ENCODE results near the gene CFB.

DNA sequence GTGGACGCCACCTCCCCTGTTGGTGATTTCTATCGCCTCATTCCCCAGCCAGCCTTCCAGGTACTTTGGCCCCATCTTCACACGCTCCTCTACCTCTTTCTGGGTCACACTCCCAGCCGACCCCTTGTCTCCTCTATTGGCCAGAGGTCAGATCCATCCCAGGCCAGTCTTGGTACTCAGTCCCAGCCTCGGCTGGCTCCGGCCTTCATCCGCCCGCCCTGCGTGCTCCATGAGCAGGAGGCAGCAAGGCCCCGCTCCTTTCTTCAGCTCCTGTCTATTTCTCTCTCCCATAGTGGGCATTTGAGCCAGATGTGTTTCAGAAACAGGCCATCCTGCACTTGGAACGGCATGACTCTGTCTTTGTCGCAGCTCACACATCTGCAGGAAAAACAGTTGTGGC, 15.7 kb downstream of the CFB start:
- no peak for TF ChIP-seq EZH2 (IDR thresholded peaks at IDR 0.05; ENCODE audit: borderline replicate concordance, low read length)
- TF ChIP-seq, protein P1, sequence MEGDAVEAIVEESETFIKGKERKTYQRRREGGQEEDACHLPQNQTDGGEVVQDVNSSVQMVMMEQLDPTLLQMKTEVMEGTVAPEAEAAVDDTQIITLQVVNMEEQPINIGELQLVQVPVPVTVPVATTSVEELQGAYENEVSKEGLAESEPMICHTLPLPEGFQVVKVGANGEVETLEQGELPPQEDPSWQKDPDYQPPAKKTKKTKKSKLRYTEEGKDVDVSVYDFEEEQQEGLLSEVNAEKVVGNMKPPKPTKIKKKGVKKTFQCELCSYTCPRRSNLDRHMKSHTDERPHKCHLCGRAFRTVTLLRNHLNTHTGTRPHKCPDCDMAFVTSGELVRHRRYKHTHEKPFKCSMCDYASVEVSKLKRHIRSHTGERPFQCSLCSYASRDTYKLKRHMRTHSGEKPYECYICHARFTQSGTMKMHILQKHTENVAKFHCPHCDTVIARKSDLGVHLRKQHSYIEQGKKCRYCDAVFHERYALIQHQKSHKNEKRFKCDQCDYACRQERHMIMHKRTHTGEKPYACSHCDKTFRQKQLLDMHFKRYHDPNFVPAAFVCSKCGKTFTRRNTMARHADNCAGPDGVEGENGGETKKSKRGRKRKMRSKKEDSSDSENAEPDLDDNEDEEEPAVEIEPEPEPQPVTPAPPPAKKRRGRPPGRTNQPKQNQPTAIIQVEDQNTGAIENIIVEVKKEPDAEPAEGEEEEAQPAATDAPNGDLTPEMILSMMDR (IDR thresholded peaks at IDR 0.05; ENCODE audit: low read length) = no peak
